BLaER1 treated with 17β-estradiol and CSF1 and Interleukin-3, amounts not matched to agents 10 nM and 100 nM (cell line): Measurements from ENCODE around the gene CAMSAP3.
"Not testable (repeated sequence)": the region's sequence is repeated elsewhere in the genome, so short reads cannot be mapped to it uniquely, and the experiment has no call there.

Source experiments
- H3K27ac ChIP-seq, 11 experiments: shearing (Covaris generic); formaldehyde crosslinking; 2 replicates each; pipeline ENCODE4 v1.8.1; 2022
- H3K27me3 ChIP-seq, 11 experiments: shearing (Covaris generic); formaldehyde crosslinking; 2 replicates each; pipeline ENCODE4 v1.8.1; 2022
- H3K36me3 ChIP-seq, 11 experiments: shearing (Covaris generic); formaldehyde crosslinking; 2 replicates each; pipeline ENCODE4 v1.8.1; 2022
- H3K4me1 ChIP-seq, 10 experiments: shearing (Covaris generic); formaldehyde crosslinking; 2 replicates each; pipeline ENCODE4 v1.8.1; 2022
- H3K4me2 ChIP-seq, 11 experiments: shearing (Covaris generic); formaldehyde crosslinking; 2 replicates each; pipeline ENCODE4 v1.8.1; 2022
- H3K4me3 ChIP-seq, 10 experiments: shearing (Covaris generic); formaldehyde crosslinking; 2 replicates each; pipeline ENCODE4 v1.8.1; 2022
- H3K9ac ChIP-seq, 11 experiments: shearing (Covaris generic); formaldehyde crosslinking; 2 replicates each; pipeline ENCODE4 v1.8.1; 2022
- H3K9me3 ChIP-seq, 11 experiments: shearing (Covaris generic); formaldehyde crosslinking; replicated peaks in 1 of 11; 2 replicates each; pipeline ENCODE4 v1.8.1; 2022
- H4K20me1 ChIP-seq, 11 experiments: shearing (Covaris generic); formaldehyde crosslinking; 2 replicates each; pipeline ENCODE4 v1.8.1; 2022
- Cebpa-rat ChIP-seq, 11 experiments: shearing (Covaris generic); IDR thresholded peaks; 2 replicates each; pipeline ENCODE4 v1.8.1; 2022

CAMSAP3 gene

GRCh38 chr19:7565332-7565731, 30.3 kb upstream of the CAMSAP3 start:
- H3K9me3 ChIP-seq = peaks cover 0 to 4% (median 2%) of the 10 kb centered on the region in 11 experiments; a peak in 11 of 22 replicates
- peaks cover 2 to 17% (median 9%) of the 10 kb centered on the region in 11 experiments; a peak in 19 of 22 replicates for H3K36me3 ChIP-seq
- no peaks in the 10 kb centered on the region for H3K4me1 ChIP-seq
- H4K20me1 ChIP-seq = peaks cover 0 to 18% (median 0%) of the 10 kb centered on the region in 11 experiments; a peak in 5 of 22 replicates
- no peak overlapping the region for H3K9ac ChIP-seq
- H3K27me3 ChIP-seq = no peaks in the 10 kb centered on the region
- H3K27ac ChIP-seq = no peak overlapping the region
- H3K4me2 ChIP-seq = no peak overlapping the region
- no peak overlapping the region for H3K4me3 ChIP-seq
- peak in 5 of 11 experiments; percentile 6 to 56 (median 17); a peak in 1 of 22 replicates for TF ChIP-seq Cebpa-rat (IDR thresholded peaks at IDR 0.05)

GRCh38 chr19:7570761-7571160, 24.9 kb upstream of the CAMSAP3 start:
- H3K27ac ChIP-seq = no peak overlapping the region
- no peaks in the 10 kb centered on the region for H4K20me1 ChIP-seq
- H3K4me2 ChIP-seq = no peak overlapping the region
- H3K9ac ChIP-seq = no peak overlapping the region
- no peaks in the 10 kb centered on the region for H3K36me3 ChIP-seq
- H3K4me1 ChIP-seq = peaks cover 0 to 5% (median 0%) of the 10 kb centered on the region in 10 experiments; a peak in 1 of 20 replicates
- no peaks in the 10 kb centered on the region for H3K27me3 ChIP-seq
- H3K9me3 ChIP-seq = no peaks in the 10 kb centered on the region
- TF ChIP-seq Cebpa-rat (IDR thresholded peaks at IDR 0.05) = no peak
- H3K4me3 ChIP-seq = no peak overlapping the region

- H3K9ac ChIP-seq = no peak overlapping the region
- no peaks in the 10 kb centered on the region for H3K36me3 ChIP-seq
- TF ChIP-seq Cebpa-rat (IDR thresholded peaks at IDR 0.05) = no peak
- no peaks in the 10 kb centered on the region for H3K9me3 ChIP-seq
- H3K4me1 ChIP-seq = peaks cover 0 to 5% (median 0%) of the 10 kb centered on the region in 10 experiments; a peak in 1 of 20 replicates
- H4K20me1 ChIP-seq = no peaks in the 10 kb centered on the region
- H3K27ac ChIP-seq = no peak overlapping the region
- H3K4me2 ChIP-seq = peak overlapping the region in 2 of 11 experiments; percentile 35 to 37; a peak in 1 of 22 replicates
- no peak overlapping the region for H3K4me3 ChIP-seq
- H3K27me3 ChIP-seq = no peaks in the 10 kb centered on the region
Measured at GRCh38 chr19:7575434-7576040, 20.1 kb upstream of the CAMSAP3 start.

GRCh38 chr19:7577422-7577821, 18.2 kb upstream of the CAMSAP3 start:
- H3K9ac ChIP-seq, H3K27me3 ChIP-seq, H3K36me3 ChIP-seq: not testable (repeated sequence)

GRCh38 chr19:7578127-7578526, 17.5 kb upstream of the CAMSAP3 start:
- H3K27ac ChIP-seq = no peak overlapping the region
- TF ChIP-seq Cebpa-rat (IDR thresholded peaks at IDR 0.05) = no peak
- H3K27me3 ChIP-seq = no peaks in the 10 kb centered on the region
- no peak overlapping the region for H3K9ac ChIP-seq
- no peaks in the 10 kb centered on the region for H3K36me3 ChIP-seq
- H4K20me1 ChIP-seq = no peaks in the 10 kb centered on the region
- no peak overlapping the region for H3K4me3 ChIP-seq
- H3K4me2 ChIP-seq = no peak overlapping the region
- H3K4me1 ChIP-seq = peaks cover 0 to 5% (median 0%) of the 10 kb centered on the region in 10 experiments; a peak in 1 of 20 replicates
- no peaks in the 10 kb centered on the region for H3K9me3 ChIP-seq

More at GRCh38 chr19:7577422-7577821, 18.2 kb upstream of the CAMSAP3 start:
- H3K9me3 ChIP-seq, H4K20me1 ChIP-seq, H3K4me2 ChIP-seq, H3K4me1 ChIP-seq, H3K27ac ChIP-seq, H3K4me3 ChIP-seq: not testable (repeated sequence)

- H3K36me3 ChIP-seq = no peaks in the 10 kb centered on the region
- no peaks in the 10 kb centered on the region for H4K20me1 ChIP-seq
- no peaks in the 10 kb centered on the region for H3K27me3 ChIP-seq
- no peak overlapping the region for H3K4me2 ChIP-seq
- no peaks in the 10 kb centered on the region for H3K9me3 ChIP-seq
- TF ChIP-seq Cebpa-rat (IDR thresholded peaks at IDR 0.05) = no peak
- no peak overlapping the region for H3K27ac ChIP-seq
- peaks cover 0 to 5% (median 0%) of the 10 kb centered on the region in 10 experiments; a peak in 1 of 20 replicates for H3K4me1 ChIP-seq
- no peak overlapping the region for H3K4me3 ChIP-seq
- no peak overlapping the region for H3K9ac ChIP-seq
Measured at GRCh38 chr19:7579182-7579581, 16.5 kb upstream of the CAMSAP3 start.

- no peaks in the 10 kb centered on the region for H3K27me3 ChIP-seq
- no peaks in the 10 kb centered on the region for H4K20me1 ChIP-seq
- H3K4me1 ChIP-seq = peaks cover 0 to 9% (median 0%) of the 10 kb centered on the region in 10 experiments; a peak in 3 of 20 replicates
- H3K9me3 ChIP-seq = no peaks in the 10 kb centered on the region
- no peak for TF ChIP-seq Cebpa-rat (IDR thresholded peaks at IDR 0.05)
- no peak overlapping the region for H3K4me3 ChIP-seq
- no peak overlapping the region for H3K27ac ChIP-seq
- H3K9ac ChIP-seq = no peak overlapping the region
- H3K4me2 ChIP-seq = no peak overlapping the region
- H3K36me3 ChIP-seq = no peaks in the 10 kb centered on the region
Measured at GRCh38 chr19:7582446-7582845, 13.2 kb upstream of the CAMSAP3 start.

GRCh38 chr19:7589822-7590221, 5.8 kb upstream of the CAMSAP3 start:
- no peak for TF ChIP-seq Cebpa-rat (IDR thresholded peaks at IDR 0.05)
- Histone ChIP-seq H3K4me3 (no peak overlapping the region), H3K27me3 (peaks cover 3 to 12% (median 9%) of the 10 kb centered on the region in 11 experiments; a peak in 19 of 22 replicates)

GRCh38 chr19:7590256-7590655, 5.4 kb upstream of the CAMSAP3 start:
- Histone ChIP-seq H4K20me1 (no peaks in the 10 kb centered on the region; a peak in 1 of 22 replicates), H3K4me3 (no peak overlapping the region), H3K4me1 (peaks cover 0 to 4% (median 0%) of the 10 kb centered on the region in 10 experiments; a peak in 3 of 20 replicates), H3K36me3 (no peaks in the 10 kb centered on the region), H3K27me3 (peaks cover 8 to 17% (median 14%) of the 10 kb centered on the region in 11 experiments; a peak in 21 of 22 replicates), H3K9ac (no peak overlapping the region), H3K4me2 (no peak overlapping the region), H3K9me3 (no peaks in the 10 kb centered on the region), H3K27ac (no peak overlapping the region)
- no peak for TF ChIP-seq Cebpa-rat (IDR thresholded peaks at IDR 0.05)

More at GRCh38 chr19:7589822-7590221, 5.8 kb upstream of the CAMSAP3 start:
- H4K20me1 ChIP-seq = no peaks in the 10 kb centered on the region; a peak in 1 of 22 replicates
- no peak overlapping the region for H3K27ac ChIP-seq
- no peak overlapping the region for H3K9ac ChIP-seq
- H3K4me1 ChIP-seq = peaks cover 0 to 8% (median 0%) of the 10 kb centered on the region in 10 experiments; a peak in 3 of 20 replicates
- H3K36me3 ChIP-seq = no peaks in the 10 kb centered on the region
- H3K4me2 ChIP-seq = no peak overlapping the region
- no peaks in the 10 kb centered on the region for H3K9me3 ChIP-seq
